ENCODE measurements around the gene ATP1A4.

DNA sequence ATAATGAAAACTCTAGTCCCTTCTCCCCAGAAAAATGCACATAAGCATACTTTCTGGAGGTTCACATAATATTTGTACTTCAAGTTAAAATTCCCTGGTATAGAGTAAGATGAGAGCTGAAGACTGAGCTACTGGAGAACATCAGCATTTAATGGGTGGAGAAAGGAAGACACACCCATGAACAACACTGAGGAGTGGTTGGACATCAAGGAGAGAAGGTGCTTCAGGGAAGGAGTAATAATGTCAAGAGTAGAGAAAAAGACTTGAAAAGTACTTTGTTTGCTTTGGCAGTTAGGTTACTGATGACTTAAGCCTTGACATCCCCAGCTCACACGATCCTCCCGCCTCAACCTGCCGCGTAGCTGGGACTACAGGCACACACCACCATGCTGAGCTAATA lies 75.6 kb downstream of the ATP1A4 start:
- TF ChIP-seq EP300 (IDR thresholded peaks at IDR 0.05), result no peak
- TF ChIP-seq, protein P1, sequence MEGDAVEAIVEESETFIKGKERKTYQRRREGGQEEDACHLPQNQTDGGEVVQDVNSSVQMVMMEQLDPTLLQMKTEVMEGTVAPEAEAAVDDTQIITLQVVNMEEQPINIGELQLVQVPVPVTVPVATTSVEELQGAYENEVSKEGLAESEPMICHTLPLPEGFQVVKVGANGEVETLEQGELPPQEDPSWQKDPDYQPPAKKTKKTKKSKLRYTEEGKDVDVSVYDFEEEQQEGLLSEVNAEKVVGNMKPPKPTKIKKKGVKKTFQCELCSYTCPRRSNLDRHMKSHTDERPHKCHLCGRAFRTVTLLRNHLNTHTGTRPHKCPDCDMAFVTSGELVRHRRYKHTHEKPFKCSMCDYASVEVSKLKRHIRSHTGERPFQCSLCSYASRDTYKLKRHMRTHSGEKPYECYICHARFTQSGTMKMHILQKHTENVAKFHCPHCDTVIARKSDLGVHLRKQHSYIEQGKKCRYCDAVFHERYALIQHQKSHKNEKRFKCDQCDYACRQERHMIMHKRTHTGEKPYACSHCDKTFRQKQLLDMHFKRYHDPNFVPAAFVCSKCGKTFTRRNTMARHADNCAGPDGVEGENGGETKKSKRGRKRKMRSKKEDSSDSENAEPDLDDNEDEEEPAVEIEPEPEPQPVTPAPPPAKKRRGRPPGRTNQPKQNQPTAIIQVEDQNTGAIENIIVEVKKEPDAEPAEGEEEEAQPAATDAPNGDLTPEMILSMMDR (IDR thresholded peaks at IDR 0.05), result no peak
- TF ChIP-seq POLR2A (IDR thresholded peaks at IDR 0.05), result no peak

Data from sigmoid colon (tissue), 4 donors.